ENCODE measurements around the gene RNF32.

Gene RNF32

GRCh38 chr7:156640257-156640948 is at the start of gene RNF32:
TSS of gene RNF32 (plus strand) at chr7:156640774. CDS start at chr7:156643878, 3,104 bp downstream.
- DNase-seq: peak; percentile 75

- DNase-seq: no peak
These were observed 48.3 kb upstream of the RNF32 start for GRCh38 chr7:156592155-156592884.

- no peak for DNase-seq
These were observed 46.1 kb upstream of the RNF32 start for GRCh38 chr7:156594283-156595080.

- DNase-seq: no peak
These were observed 40.1 kb upstream of the RNF32 start for GRCh38 chr7:156600496-156600895.

- DNase-seq: no peak
These were observed 38.3 kb upstream of the RNF32 start for GRCh38 chr7:156602283-156602682.

DNA sequence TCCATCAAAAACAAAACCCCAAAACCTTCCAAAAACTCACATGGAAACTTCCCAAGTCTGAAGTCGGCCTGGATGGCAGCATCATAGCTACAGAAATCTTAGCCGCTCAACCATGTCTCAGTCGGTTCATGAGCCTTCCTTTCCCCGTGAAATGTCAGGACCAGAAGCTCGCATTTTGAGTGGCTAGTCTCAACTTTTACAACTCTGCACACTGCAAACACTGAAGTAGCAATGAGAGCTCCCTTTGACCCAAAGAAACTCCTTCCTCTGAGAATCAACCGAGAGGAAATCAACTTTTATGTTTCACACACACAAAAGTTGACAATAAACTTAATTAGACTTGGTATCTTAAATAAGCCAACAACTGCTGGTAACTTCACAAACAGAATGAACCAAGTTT is 37.6 kb upstream of the RNF32 start:
- DNase-seq: no peak

DNA sequence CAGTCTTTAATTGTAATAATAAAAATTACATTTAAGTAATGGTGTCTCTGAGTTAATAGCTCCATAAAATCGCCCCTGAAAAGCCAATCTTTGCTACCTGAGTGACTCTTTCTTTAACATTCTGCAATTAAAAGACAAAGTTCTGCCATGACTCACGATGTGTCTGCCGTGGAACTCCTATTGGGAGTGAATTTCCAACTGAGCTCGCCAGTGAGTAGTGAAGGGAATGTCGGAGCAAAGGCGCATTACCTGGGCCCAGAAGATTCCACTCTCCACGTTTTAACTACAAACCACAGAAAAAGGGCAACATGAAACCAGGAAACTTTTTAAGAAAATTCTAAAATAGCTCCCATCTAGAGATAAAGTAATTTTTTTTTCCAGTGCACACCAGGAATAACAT is 36.9 kb upstream of the RNF32 start:
- no peak for DNase-seq

GRCh38 chr7:156604311-156604710 is 36.3 kb upstream of the RNF32 start:
- DNase-seq: no peak

DNA sequence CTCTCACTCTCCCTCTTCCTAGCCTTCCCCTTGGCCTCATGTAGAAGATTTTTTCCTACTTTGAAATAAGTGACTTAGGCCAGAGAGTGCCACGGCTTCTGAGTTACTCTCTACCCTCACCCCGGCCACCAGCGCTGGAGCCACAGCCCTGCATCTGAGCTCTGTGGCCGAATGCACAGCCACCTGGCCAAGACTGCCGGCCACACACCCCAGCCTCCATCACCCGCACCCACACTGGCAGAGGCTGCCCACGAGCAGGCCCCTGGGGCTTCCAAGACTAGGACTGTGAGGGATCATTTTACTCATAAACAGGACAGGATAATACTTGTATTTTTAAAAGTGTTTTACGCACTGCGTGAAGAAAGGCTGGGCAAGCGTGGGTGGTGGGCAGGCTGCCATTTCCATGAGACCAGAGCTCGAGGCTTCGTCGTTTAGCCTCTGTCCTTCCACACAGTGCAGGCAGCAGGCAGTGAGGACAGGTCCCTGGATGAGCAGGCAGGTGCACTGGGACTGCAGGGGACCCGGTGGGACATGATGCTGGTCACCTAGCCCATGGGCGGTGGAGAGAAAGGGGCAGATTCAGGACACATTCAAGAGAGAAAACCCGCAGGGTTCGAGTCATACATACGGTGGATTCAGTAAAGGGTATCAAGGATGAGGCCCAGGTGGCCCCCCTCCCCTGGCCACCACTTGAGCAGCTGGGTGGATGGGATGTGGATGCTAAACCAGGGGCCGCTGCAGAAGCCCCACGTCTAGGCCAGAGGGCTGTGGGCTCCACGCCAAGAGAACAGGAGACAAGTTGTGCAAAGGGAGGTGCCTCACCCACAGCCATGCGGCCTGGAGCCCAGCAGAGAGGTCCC is 35.5 kb upstream of the RNF32 start:
- DNase-seq: no peak

DNA sequence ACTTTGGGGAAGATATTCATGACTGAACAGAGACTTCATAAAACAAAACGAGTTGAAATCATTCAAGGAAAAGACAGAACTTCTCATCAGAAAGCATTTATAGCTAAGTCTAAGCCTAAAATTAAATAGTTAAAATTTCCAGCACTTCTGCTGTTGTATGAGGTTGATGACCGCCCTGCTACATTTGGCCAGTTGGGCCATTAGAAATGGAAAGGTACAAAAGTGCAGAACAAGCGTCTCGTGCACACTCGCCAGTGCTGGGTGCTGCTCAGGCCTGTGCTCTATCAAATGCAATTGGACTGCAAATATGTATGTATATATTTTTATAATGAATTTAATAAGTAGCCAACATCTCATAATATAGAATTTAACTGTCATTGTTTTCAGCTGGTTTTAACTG is 34.4 kb upstream of the RNF32 start:
- no peak for DNase-seq

- DNase-seq: no peak
These were observed 33.8 kb upstream of the RNF32 start for GRCh38 chr7:156606691-156607331.

GRCh38 chr7:156607332-156608172 is 33.0 kb upstream of the RNF32 start:
- no peak for DNase-seq

- DNase-seq: no peak
These were observed 32.4 kb upstream of the RNF32 start for GRCh38 chr7:156608173-156608478.

GRCh38 chr7:156609010-156609877 is 31.3 kb upstream of the RNF32 start:
- no peak for DNase-seq

DNA sequence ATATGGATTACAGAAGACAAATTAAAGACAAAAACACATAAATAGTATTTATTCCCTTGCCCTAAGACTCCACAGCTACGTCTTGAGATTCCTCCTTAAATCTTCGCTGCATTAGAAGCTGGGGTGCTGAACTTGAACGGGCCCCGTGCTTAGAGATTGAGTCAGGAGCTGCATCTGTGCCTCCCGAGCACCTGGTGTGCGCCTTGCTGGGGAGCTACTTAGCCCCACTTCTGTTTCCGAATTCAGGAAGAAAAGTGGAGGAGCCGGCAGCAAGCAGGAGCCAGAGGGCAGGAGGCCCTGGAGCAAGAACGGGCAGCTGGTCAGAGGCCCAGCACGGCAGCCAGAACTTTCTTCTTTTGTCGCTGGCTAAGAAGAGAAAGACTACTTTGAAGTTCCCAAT is 30.4 kb upstream of the RNF32 start:
- no peak for DNase-seq

DNA sequence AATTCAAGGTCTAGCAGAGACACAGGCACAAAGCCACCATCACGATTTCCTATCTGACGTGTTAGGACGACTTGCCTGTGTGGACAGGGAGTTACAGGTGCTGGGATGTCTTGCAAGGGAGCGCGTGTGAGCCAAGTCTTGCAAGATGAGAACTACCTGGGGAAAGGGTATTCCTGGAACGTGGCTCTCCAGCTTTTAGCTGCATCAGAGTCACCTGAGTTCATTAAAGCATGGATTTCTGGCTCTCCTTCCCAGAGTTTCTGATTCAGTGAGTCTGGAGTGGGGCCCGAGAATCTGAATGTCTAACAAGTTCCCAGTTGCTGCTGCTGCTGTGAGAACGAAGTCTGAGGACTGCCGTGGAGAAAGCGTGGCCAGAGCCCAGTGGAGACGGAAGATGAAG is 30.0 kb upstream of the RNF32 start:
- DNase-seq: no peak

- no peak for DNase-seq
These were observed 29.3 kb upstream of the RNF32 start for GRCh38 chr7:156611014-156612010.

GRCh38 chr7:156612930-156613329 is 27.6 kb upstream of the RNF32 start:
- DNase-seq: no peak

All from NCI-H510A (cell line).